Measurements from ENCODE around the gene BMPR1B. TPM values are rescaled to one million over a fixed set of nuclear protein-coding genes. Genes with fewer than 3 reads are reported as not detected.

BMPR1B gene
- total RNA-seq, 3 donors from 2014 or later, result 0.64 to 7.2 (median 2.0) TPM

DNA sequence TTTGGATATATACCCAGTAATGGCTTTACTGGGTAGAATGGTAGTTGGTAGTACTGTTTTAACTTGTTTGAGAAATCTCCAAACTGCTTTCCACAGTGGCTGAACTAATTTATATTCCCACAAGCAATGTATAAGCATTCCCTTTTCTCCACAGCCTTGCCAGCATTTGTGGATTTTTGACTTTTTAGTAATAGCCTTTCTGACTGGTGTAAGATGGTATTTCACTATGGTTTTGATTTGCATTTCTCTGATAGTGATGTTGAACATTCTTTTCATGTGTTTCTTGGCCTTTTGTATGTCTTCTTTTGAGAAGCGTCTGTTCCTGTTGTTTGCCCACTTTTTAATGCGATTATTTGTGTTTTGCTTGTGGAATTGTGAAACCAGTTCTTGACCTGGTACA lies 290.5 kb downstream of the BMPR1B start:
- no peaks in the 10 kb centered on the region for H3K4me1 ChIP-seq
- no peak for TF ChIP-seq POLR2A (IDR thresholded peaks at IDR 0.05)
- H3K36me3 ChIP-seq, result no peaks in the 10 kb centered on the region
- no peak overlapping the region for H3K4me3 ChIP-seq
- intact Hi-C loops (cut with DNase I; ENCODE audit: low total_unique reads), result no loop called here
- DNase-seq (ENCODE audit: low spot score in 2 of 2), result no peak
- no peaks in the 10 kb centered on the region for H3K27me3 ChIP-seq
- no peak overlapping the region for H3K27ac ChIP-seq
- no peaks in the 10 kb centered on the region for H3K9me3 ChIP-seq

- Histone ChIP-seq H3K4me3 (no peak overlapping the region), H3K27me3 (no peaks in the 10 kb centered on the region), H3K36me3 (no peaks in the 10 kb centered on the region), H3K4me1 (no peaks in the 10 kb centered on the region), H3K9me3 (no peaks in the 10 kb centered on the region), H3K27ac (no peak overlapping the region)
- no peak for DNase-seq (ENCODE audit: low spot score in 2 of 2)
- TF ChIP-seq POLR2AphosphoS5 (IDR thresholded peaks at IDR 0.05) (no peak), POLR2A (IDR thresholded peaks at IDR 0.05) (no peak), CTCF (IDR thresholded peaks at IDR 0.05) (no peak)
- intact Hi-C loops (cut with DNase I; ENCODE audit: low total_unique reads), result no loop called here
Measured at GRCh38 chr4:95049551-95050233, 291.9 kb downstream of the BMPR1B start.

DNA sequence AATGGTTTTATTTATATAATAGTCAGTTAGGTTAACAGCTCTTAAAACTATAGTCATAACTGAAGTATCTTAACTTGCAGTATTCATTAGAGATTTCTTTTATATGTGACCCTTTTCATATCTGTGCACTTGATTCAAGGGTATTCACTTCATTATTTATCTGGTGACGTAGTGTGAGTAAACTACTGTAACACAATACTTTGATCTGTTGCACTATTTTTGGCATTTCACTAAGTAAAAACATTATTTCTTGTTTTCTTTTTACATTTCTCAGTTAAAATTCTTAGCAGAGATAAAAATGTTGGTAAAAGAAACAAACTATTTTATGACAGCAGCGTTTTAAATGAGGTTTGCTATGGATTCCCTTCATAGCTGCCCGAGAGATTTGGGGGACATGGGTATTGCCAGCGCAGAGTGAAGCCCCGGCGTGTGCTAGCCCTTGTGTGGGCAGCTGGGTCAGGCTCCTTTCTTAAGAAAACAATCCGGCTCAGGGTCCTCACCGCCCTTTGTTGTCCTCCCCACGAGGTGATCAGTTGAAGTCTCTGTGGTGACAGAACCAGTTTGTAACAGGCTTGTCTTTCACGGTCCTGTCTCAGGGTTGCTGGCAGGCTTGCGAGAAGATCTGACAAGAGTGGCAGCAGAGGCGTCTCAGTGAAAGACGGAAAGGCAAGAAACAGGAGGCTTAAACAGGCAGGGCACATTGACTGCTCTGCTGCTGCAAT lies 293.4 kb downstream of the BMPR1B start:
- no peaks in the 10 kb centered on the region for H3K36me3 ChIP-seq
- no peak overlapping the region for H3K4me3 ChIP-seq
- no peaks in the 10 kb centered on the region for H3K4me1 ChIP-seq
- intact Hi-C loops (cut with DNase I; ENCODE audit: low total_unique reads), result no loop called here
- no peak for TF ChIP-seq POLR2AphosphoS5 (IDR thresholded peaks at IDR 0.05)
- H3K9me3 ChIP-seq, result no peaks in the 10 kb centered on the region
- no peaks in the 10 kb centered on the region for H3K27me3 ChIP-seq
- no peak overlapping the region for H3K27ac ChIP-seq
- DNase-seq (ENCODE audit: low spot score in 2 of 2), result no peak

DNA sequence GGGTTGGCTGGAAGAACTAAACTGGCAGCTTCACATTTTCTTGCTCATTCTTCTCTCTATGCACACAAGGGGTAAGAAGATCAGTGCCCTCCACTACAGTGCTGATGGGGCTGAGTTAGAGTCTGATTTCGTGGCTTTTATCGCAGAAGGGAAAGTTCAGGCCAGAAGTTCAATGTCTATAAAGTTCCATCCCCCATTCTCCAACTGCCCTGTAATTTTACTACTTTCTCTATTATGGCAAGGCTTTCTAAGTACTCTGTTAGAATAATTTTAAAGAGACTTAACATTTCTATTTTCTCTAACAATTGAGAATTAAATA lies 293.9 kb downstream of the BMPR1B start:
- H3K27ac ChIP-seq, result no peak overlapping the region

DNA sequence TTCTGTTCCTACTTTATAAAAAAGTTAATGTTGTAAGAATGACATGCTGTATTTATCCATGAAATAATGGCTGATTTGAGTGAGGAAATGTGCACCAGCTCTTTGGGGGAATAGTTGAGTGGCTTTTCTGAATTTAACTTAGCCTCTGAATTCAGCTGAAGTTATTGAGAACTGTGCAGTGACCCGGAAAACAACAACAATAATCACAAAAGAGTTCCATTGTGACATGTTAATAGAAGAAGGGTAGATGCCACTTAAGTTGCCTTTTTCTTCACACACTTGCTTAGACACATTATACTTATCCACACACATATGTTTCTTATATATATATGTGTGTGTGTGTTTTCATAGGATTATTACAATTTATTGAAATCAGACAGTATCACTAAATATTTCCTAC lies 301.2 kb downstream of the BMPR1B start:
- TF ChIP-seq POLR2AphosphoS5 (IDR thresholded peaks at IDR 0.05), result no peak
- TF ChIP-seq CTCF (IDR thresholded peaks at IDR 0.05), result no peak
- no peak for TF ChIP-seq POLR2A (IDR thresholded peaks at IDR 0.05)
- intact Hi-C loops (cut with DNase I; ENCODE audit: low total_unique reads), result no loop called here
- no peak for DNase-seq (ENCODE audit: low spot score in 2 of 2)
- H3K9me3 ChIP-seq, result no peaks in the 10 kb centered on the region
- no peaks in the 10 kb centered on the region for H3K27me3 ChIP-seq
- no peak overlapping the region for H3K27ac ChIP-seq
- no peaks in the 10 kb centered on the region for H3K36me3 ChIP-seq
- no peaks in the 10 kb centered on the region for H3K4me1 ChIP-seq
- no peak overlapping the region for H3K4me3 ChIP-seq

More for the DNA sequence above, 293.9 kb downstream of the BMPR1B start:
- intact Hi-C loops (cut with DNase I; ENCODE audit: low total_unique reads), result no loop called here
- H3K4me3 ChIP-seq, result no peak overlapping the region
- TF ChIP-seq CTCF (IDR thresholded peaks at IDR 0.05) (no peak), POLR2A (IDR thresholded peaks at IDR 0.05) (no peak), POLR2AphosphoS5 (IDR thresholded peaks at IDR 0.05) (no peak)
- no peaks in the 10 kb centered on the region for H3K9me3 ChIP-seq
- no peaks in the 10 kb centered on the region for H3K27me3 ChIP-seq
- no peak for DNase-seq (ENCODE audit: low spot score in 2 of 2)
- no peaks in the 10 kb centered on the region for H3K36me3 ChIP-seq
- no peaks in the 10 kb centered on the region for H3K4me1 ChIP-seq

DNA sequence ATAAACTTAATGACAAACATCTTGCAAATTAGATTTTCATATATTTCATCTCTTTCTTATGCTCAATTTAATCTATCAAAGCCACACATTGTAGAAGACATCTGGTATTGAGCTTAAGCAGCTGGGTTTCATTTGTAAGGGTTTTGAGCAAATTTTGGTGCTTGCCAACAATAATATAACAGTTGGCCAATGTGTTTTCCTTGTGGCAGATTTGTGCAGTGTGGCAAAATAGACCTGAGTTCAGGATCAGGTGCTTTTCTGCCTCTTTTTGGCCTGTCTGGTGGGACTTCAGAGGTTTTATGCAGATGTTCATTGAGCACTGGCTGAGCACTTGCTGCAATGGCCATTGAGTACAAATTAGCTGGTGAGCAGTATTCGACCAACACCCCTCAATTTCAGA lies 301.9 kb downstream of the BMPR1B start:
- no peak for TF ChIP-seq CTCF (IDR thresholded peaks at IDR 0.05)
- no peak for TF ChIP-seq POLR2A (IDR thresholded peaks at IDR 0.05)
- TF ChIP-seq POLR2AphosphoS5 (IDR thresholded peaks at IDR 0.05), result no peak
- H3K4me3 ChIP-seq, result no peak overlapping the region
- no peaks in the 10 kb centered on the region for H3K36me3 ChIP-seq
- no peaks in the 10 kb centered on the region for H3K9me3 ChIP-seq
- H3K27ac ChIP-seq, result no peak overlapping the region
- no peaks in the 10 kb centered on the region for H3K4me1 ChIP-seq
- no peaks in the 10 kb centered on the region for H3K27me3 ChIP-seq
- DNase-seq (ENCODE audit: low spot score in 2 of 2), result no peak
- intact Hi-C loops (cut with DNase I; ENCODE audit: low total_unique reads), result no loop called here
